OCI-M2 (cell line): ENCODE results near the gene ANO4.

Experiments used
- DNase-seq: peaks from one replicate; lab custom pipeline; 2025; ENCODE audit not compliant: unreplicated experiment; lab: John Stamatoyannopoulos, UW

ANO4 gene

DNA sequence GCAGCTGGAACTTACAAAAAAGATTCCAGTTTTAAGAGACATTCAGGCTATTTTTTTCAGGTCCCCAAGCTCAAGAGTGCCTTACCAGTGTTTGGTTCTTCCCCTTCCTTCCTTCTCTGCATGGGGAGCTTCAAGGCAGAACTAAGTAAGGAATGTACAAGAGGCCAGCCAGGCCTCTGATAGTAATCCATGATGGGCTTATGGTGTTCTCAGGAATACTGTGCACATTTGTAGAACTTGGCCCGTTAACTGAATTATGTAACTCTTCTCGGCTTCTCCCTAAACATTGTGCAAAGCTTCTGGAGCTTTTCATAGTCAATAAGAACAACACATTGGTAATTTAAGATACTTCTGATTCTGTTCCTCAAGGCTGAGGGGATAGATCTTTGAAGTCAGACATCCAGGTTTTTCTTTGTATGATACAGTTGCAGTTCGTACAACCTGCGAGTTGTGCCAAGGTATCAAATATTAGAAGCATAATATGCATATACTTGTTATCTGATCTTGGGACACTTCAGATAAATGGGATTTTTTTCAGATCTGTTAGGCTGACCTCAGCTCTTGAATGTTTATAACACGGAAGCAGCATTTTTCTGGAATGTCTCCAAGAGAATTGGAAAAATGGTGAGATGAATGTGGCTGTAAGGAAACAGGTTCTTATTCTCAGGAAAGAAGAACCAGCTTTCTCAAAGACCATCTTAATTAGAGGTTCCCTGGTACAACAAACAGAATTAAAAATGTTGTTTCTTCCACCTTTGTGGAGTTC is 148.6 kb downstream of the ANO4 start:
- DNase-seq = no peak

DNA sequence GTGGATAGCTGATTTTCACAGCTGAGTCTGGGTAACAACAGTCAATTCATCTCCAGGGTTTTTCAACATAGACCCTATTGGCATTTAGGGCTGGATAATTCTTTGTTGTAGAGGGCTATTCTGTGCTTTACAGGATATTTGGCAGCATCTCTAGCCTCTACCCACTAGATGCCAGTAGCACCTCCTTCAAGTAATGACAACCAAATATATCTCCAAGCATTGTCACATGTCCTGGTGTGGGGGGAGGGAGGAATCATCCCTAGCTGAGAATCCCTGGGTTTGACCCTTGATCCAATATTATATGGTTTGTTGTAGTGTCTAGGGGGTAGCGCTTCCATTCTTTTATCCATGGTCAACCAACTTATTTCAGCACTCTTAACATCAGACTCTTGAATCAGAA is 157.2 kb downstream of the ANO4 start:
- no peak for DNase-seq

DNA sequence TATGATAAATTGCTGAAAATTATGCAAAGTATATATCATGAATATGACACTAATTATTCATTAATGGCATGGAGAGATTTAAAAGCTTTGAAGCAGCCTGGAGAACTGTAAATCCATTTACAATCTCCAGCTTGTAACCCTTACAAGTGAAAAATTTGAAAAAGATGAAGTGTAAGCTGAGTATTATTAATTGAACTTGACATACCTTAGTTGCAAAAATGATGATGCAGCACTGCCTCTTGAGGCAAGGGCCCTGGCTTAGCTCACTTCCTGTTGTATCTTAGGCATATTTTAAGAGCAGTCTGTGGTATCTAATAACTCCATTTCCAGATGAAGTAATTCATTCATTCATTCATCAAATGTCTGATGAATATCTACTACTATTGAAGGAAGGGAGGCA is 158.6 kb downstream of the ANO4 start:
- DNase-seq = no peak

DNA sequence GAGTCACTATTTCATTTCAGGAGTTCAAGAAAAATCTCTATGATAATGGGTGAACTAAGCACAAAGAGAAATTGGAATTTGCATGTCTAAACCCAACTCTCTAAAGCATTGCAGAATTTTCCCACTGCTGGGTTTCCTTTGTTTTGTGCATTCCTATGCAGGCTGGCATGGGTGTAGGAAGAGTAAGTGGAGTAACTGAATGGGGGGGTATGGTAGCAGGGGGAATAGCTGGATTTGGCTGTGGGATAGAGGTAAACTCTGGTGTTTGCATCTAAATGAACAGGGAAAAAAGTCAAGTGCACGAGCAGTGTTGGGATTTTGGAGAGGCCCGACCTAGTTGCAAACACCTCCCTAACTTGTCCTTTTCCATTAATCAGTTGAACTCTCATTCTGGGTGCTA is 159.1 kb downstream of the ANO4 start:
- no peak for DNase-seq

DNA sequence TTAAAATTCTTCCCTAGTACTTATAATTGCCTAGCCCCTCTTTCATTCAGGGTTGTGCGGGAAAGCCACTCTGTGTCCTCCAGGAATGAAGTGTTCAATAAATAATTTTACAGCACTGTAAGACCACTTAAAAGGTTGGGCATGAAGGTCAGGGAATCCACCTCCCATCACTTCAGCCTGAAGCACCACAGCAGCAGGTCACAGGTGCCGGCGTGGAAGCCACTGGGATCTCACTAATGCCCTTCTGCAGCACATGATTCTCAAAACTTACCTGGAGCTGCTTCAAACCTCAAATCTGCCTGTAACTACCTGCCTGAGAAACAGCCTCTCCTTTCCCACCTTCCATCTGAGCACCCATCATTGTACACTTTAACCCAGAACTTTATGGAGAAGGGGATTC is 159.5 kb downstream of the ANO4 start:
- DNase-seq = no peak

DNA sequence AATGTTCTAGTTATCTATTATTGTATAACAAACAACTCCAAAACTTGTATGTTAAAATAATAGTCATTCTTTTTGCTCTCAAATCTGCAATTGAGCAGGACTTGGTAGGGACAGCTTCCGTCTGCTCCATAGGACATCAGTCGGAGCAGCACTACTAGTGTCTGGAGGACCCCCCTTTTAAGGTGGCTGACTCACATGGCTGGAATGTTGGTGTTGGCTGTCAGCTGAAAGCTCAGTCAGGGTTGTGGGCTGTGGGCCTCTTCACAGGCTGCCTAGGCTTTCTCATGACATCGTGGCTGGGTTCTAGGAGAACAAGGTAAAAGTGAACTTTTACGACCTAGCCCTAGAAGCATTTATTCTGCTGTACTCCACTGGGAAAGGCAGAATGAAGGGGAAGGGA is 160.6 kb downstream of the ANO4 start:
- no peak for DNase-seq

DNA sequence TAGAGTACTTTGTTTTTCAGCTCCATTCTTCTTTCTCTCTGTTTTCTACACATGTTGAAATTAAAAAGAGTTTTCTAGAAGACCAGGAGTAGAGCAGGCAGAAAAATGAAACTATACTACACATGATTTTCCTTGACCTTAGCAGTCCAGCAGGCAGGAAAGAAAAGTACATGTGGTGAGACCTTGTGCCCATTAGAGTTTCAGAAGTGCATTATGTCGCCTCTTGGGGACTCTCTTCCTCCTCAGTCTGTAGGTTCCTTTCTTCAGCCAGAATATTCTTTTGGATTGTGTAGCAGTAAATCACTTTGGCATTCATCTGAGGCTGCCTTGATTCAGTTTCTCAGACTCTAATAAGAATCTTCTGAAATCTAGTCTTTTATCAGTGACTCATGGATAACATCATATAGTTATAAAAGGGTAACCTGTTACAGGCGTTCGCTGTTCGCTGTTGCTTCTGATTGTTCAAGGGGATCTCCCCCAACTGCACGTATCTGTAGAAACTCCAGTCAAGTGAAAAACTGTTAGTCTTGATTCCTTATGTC is 161.8 kb downstream of the ANO4 start:
- no peak for DNase-seq

DNA sequence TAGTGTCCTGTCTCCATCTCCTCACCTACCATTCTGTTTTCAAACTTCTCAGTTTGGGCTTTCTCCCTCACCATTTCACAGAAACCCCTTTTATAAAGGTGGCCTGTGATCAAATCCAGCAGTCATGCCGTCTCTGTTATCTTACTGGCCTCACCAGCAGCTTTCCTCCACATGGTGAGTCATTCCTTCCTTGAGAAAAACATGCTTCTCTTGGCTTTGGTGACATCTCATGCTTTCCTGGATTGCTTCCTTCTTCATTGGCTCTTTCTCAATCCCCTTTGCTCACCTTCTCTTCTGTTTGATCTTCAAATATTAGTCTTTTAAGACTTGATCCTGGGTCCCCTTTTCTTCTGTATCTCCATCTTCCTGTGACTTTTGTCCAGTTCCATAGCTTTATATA is 164.9 kb downstream of the ANO4 start:
- no peak for DNase-seq

DNA sequence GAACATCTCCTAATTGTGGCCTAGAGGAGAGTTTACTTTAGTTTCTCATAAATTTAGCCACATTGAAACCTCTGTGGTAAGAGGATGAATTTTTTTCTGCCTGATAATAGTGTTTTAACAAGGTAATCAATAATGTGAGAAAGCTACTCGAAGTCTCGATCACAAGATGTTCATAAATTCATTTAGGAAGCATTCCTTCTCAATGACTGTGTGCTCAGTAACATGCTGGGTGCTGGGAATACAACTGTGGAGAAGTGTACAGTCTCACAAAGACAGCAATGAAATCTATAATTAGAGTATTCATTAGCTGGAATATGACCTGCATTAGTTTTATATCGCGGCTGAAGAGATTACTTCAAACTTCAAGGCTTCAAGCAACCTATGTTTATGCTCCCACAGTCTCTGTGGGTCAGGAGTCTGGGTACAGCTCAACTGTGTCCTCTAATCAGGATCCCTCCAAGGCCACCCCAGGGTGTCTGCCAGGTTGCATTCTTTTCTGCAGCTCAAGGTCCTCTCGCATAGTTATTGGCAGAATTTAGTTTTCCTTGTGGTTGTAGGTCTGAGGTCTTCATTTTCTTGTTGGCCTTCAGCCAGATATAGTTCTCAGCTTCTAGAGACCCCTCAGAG is 167.6 kb downstream of the ANO4 start:
- no peak for DNase-seq

DNA sequence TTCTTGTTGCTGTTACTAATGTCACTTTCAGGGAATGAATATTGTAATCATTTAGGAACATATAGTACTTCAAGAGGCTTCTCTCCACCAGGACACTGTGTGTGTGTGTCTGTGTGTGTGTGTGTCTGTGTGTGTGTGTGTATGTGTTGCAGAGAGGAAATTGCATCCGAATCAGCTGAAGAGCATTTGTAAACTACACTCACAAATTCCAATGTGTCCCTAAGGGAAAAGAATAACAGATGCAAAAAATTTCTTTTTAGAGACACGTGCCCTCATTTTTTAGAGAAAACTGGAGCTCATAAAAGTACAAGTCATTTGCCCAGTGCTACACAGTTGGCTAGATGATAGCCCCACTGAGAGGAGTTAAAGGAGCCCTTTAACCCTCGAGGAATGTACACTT is 168.8 kb downstream of the ANO4 start:
- DNase-seq = no peak

DNA sequence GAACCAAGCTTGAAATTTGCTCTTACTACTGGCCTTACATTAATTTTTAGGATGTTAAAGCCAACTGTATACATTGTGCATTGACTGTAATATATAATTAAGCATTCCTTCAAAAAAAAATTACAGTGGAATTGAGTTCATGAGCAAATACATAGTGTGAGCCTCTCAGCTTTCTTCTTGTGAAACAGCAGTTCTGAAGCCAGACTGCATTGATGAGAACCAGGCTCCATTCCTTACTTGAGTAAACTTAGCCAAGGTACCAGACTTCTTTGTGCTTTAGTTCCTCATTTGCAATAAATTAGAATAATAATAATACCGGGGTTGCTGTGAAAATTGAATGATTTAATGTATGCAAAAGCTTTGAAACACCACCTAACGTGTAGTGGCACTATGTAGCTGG is 169.5 kb downstream of the ANO4 start:
- no peak for DNase-seq

DNA sequence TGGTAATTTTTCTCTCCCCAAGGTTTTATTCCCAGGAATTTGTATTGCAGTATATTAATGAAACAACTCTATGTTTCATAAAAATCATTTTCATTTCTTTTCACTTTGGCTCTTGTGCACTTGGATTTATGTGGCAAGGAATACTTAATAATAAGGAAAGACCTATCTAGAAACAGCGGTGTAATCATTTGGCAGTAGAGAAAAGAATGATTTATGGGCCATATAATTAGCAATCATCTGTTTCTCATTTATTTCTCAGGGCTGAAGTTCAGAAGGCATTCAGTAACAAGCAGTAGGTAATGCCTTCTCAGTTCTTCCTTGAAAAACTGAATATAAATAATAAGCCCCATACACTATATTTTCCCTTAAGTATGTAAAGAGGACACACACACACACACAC is 172.6 kb downstream of the ANO4 start:
- no peak for DNase-seq

DNA sequence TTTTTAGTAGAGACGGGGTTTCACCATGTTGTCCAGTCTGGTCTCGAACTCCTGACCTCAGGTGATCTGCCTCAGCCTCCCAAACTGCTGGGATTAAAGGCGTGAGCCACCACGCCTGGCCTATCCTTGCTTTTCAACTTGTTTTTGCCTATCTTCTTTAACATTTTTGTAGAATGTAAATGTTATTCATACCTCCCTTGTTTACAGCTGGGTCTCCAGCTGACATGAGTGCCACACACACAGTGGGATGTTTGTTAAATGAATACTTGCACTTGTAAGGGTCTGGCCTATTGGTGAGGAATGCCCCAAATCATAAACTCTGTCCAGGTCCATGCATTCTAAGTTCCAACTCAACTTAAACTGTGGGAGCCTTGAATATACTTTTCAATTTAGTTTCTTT is 176.3 kb downstream of the ANO4 start:
- no peak for DNase-seq

DNA sequence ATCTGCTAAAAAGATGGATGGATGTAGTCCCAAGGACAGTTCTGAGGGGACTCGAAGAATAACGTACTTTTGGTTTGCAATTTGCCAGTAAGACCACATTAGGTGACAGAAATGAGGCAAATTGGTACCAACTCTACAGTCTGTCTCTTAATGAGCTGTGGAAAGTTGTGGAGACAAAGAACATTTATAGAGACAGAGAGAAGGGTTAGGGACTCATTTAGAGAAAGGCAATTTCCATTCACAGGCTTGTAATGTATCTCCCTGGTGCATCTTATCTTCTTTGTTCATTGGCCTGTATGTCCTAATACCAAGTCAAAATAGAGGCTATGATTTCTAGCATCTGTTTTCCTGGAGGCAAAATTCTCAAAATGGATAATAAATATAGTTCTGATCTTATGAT is 177.5 kb downstream of the ANO4 start:
- no peak for DNase-seq

DNA sequence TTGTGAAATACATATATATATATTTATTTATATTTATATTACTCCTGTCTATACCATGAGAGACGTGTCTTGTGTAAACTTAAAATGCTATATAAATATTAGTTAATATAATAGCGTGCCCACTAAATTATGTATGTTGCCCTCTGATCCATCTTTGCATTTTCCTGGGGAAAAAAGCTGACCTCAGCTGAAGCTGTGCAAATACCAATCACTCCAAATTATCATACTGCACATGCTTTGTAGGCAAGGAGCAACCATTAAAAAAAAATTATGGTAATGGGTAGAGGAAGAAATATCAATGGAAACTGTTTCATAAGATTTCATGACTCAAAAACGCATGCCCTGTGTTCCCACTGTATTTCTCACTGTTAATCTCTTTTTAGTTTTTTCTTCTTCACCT is 179.8 kb downstream of the ANO4 start:
- no peak for DNase-seq

DNA sequence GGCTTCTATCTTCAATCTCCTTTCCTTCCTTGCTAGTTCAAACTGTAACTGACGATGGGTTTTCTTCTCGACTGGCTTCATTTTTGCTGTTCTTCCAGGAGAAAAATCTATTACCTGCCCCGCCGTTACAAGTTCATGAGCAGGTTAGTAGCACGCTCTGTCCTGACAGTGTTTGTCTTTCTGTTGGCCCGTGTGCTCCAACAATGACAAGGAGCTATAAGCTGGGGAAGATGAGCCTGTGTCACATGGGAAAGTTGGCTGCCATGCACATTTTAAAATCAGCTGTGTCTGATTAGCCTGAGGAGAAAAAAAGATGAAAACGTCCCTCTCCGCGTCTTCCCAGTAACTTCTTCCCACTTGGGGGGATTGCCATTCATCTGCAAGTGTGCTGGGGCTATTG is 180.2 kb downstream of the ANO4 start:
- DNase-seq = no peak

DNA sequence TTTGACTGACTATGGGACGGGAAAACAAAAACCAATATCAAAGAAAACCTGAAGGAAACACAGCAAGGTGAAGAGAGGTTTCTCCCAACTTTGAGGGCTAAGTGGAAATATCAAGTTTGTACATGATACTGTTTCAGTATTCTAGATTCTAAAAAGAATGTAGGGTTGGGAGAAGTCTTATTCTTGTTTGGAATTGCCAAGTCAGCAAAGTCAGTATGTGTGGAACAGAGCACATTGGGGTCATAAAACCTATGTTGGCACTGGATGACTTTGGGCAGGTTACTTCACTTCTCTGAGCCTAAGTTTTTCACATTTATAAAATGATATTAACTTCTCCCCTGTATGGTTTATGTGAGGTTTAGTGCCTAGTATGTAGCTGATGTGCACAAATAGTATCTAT is 182.2 kb downstream of the ANO4 start:
- DNase-seq = no peak

DNA sequence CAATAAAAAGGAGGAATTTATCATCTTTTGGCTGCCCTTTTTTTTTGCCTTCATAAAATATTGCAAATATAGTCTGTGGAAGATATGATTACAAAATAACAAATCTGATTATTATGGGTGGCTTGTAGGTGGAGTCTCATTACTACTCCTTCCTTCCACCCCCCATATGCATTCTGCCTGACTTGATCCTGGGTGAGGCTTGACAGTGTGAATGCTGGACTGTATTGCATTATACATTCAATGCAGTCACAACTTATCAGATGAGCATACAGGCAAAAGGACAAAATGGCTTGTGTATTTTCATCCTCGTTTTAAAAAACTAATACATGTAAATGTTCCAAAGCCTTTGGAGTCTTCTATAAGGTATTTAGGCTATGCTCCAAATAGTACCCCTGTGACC is 186.3 kb downstream of the ANO4 start:
- DNase-seq = no peak

DNA sequence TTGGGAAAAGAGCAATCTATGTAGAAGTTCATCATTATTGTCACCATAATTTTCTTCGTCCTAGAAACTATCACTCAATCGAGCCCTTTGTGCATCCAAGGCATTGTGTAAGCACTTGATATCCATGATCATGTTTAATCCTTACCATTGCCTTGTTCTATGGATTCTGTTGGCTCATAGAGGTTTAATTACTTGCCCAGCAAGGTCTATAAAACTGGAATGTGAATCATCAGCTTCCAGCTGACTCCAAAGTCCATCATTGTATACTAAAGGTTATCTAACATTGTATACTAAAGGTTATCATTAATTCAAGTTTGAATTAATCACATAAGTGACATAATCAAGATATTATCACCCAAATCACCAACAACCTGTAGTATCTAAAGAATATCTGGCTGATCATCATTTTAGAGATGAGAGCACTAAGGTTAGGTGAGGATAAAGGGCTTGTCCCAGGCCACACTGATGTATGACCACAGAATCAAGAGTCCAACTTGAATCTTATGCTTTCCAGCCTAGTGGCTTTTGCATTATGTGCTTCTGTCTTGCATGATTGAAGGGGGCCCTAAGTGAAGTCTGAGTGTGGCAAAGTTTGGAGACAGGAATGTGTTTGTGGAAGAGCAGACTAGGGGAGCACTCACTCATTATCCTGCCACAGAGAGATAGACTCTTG is 188.1 kb downstream of the ANO4 start:
- no peak for DNase-seq

DNA sequence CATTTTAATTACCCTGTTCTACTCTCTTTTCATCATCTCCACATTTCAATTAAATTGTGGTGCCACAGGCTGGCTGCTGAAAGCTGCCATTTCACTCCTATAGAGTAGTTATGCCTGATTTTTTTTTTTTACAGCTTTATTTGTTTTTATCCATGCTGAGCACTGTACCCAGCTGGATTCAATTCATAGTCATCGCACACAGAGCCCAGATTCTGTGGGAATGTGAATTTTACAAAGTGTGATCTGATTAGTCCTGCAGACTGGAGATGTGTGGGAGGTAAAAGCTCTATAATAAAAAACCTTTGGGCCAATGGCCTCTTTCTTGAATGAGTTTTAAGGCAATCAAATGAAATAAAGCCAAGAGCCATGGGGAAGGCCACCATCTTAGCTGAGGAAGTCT is 190.2 kb downstream of the ANO4 start:
- no peak for DNase-seq

DNA sequence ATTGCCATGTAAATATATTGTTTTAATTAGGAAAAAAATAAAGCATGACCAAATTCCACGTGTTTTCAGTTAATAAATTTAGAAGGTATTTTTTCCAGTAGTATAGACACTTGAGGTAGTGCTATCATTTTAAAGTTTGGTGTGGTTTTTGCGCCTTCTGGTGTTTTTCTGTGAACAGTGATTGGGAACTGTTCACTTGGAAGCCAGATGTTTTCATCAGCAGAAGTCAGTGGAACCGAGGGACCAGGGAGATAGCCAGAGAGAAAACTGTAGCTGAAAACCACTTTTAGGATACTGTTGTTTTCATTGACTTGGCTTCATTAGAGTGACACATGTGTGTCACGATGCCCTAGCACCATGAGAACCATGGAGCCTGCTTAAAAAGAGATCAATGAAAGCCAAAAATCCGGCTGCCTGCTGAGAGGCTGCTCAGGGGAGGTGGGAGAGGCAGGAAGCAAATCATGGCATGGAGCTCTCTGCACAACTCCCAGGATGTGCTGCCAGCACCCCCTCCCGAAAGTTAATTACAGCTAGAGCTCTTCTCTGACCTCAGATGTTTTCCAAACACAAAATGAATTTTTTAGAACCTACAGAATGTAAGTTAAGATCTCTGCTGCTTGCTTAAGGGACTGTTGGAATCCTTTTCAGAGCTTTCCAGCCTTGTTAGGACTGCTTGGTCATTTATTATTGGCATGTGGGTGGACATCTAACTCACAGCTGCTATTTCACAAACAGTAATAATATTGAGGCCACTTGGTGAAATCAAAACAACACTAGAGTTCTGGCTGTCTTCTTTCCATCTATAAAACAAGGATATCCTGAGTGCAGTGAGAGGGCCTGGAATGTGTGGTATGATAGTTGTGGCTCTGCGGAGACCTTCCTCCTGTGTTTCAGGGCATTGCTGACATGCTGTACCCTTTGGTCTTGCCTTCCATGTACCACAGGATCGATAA is 192.3 kb downstream of the ANO4 start:
- no peak for DNase-seq
